ENCODE results near the gene DNAH8. TPM values are rescaled to one million over a fixed set of nuclear protein-coding genes. Genes with fewer than 3 reads are reported as not detected.
A peak's percentile ranks its signal among the peaks of the same experiment; 100 is the strongest.

DNAH8 gene
- polyA plus RNA-seq, 3 donors = not detected

DNA sequence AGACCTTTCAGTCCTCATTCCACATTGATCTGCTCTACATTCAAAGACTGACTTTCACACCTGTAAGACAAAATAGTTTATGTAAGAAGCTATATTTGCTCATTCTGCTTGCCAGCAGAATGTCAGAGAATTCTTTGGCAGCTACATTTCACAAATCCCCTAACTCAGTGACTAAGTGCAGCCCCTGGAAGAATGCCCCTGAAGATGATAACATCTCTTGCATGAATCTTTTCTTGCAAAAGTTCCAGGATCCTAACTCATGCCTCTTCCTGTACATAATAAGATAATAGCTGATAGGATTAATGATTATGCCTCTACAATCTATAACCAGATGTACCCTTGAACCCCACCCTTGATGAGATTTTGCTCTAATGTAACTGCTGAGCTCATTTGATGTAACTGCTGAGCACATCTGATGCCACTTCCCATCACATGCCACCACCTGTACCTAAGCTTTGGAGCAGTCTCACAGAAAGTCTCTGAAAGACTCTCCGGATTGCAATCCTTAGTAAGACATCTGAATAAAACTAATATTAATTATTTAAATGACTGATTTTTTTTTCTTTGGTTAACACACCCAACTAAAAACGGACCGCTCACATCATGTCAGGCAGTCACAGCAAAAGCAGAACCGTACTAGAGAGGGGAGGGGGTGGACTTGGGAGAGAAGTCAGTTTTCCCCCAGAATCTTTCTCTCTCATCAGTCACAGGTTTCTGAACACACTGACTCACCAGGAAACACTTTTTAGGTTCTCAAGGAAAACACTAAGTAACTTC, 684 bp upstream of the DNAH8 start:
- no peak overlapping the region for H3K27ac ChIP-seq (ENCODE audit: low read depth in 1 of 2, low read length in 2 of 2)
- no peak for TF ChIP-seq CTCF (IDR thresholded peaks at IDR 0.05)
- H3K27me3 ChIP-seq (ENCODE audit: control insufficient read depth in 2 of 2, insufficient read depth in 2 of 2, low read length in 2 of 2) = peaks cover 41 to 51% of the 10 kb centered on the region in 2 donors
- no CpG with 5 or more reads among the region's 4 CpGs for WGBS (ENCODE audit: insufficient coverage)
- H3K27me3 Mint-ChIP-seq (ENCODE audit: low read depth in 3 of 3) = peaks cover 38 to 50% (median 46%) of the 10 kb centered on the region in 3 donors
- H3K36me3 ChIP-seq (replicated peaks in 1 of 2; ENCODE audit: control insufficient read depth in 1 of 2, insufficient read depth in 2 of 2, low read length in 2 of 2) = no peaks in the 10 kb centered on the region
- H3K4me1 ChIP-seq (ENCODE audit: control insufficient read depth in 1 of 2, insufficient read depth in 2 of 2, low read length in 2 of 2) = peaks cover 7 to 12% of the 10 kb centered on the region in 2 donors
- peak overlapping the region; percentile 41 for H3K4me2 ChIP-seq (replicated peaks; ENCODE audit: extremely low read depth, low read length, poor library complexity, severe bottlenecking)
- H3K36me3 Mint-ChIP-seq = peaks cover 0 to 8% of the 10 kb centered on the region in 2 donors
- peaks cover 0 to 10% (median 2%) of the 10 kb centered on the region in 7 donors for H3K9me3 Mint-ChIP-seq
- intact Hi-C loops (cut with micrococcal nuclease) = no loop called here
- no peak overlapping the region for H3K9ac ChIP-seq (ENCODE audit: insufficient read depth, low read length, poor library complexity, severe bottlenecking)
- DNase-seq = peak; percentile 18 to 67 (median 32)
- peak overlapping the region; percentile 44 for H2AFZ ChIP-seq (ENCODE audit: insufficient read depth, low read depth, low read length, poor library complexity, severe bottlenecking)
- peaks cover 0 to 8% of the 10 kb centered on the region in 2 donors for H3K9me3 ChIP-seq (replicated peaks in 1 of 2; ENCODE audit: control insufficient read depth in 1 of 2, insufficient read depth in 1 of 2, low read length in 2 of 2)
- H3K4me1 Mint-ChIP-seq = peaks cover 21% of the 10 kb centered on the region
- no peaks in the 10 kb centered on the region for H4K20me1 ChIP-seq (ENCODE audit: insufficient read depth, low read length)
- peak overlapping the region; percentile 53 to 86 for H3K4me3 Mint-ChIP-seq
- no peaks in the 10 kb centered on the region for H3K79me2 ChIP-seq (ENCODE audit: insufficient read depth, low read length)
- H3K27ac Mint-ChIP-seq = no peak overlapping the region
- peak overlapping the region in 2 of 3 experiments; percentile 12 to 47 for H3K4me3 ChIP-seq (replicated peaks in 1 of 3; ENCODE audit: low read depth in 2 of 3, low read length in 3 of 3)

DNA sequence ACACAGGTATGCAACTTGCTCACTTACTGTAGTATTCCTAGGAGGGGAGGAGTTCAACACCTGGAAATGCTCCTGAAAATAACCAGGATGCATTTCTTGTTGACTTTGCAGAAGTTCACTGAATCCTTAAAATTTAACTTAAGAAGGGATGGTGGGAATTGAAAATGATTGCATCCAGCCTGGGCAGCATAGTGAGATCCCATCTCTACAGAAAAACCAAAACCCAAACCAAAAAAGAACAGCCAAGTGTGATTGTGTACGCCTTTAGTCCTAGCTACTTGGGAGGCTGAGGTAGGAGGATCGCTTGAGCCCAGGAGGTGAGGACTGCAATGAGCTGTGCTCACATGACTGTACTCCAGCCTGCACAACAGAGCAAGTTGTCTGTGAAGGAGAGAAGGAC, 1.7 kb downstream of the DNAH8 start:
- peak overlapping the region in 1 of 2 donors; percentile 61 for H3K4me3 Mint-ChIP-seq
- H3K9ac ChIP-seq (ENCODE audit: insufficient read depth, low read length, poor library complexity, severe bottlenecking) = no peak overlapping the region
- H3K27ac Mint-ChIP-seq = no peak overlapping the region

More for the DNA sequence above, 1.7 kb downstream of the DNAH8 start:
- peaks cover 17% of the 10 kb centered on the region for H3K4me1 Mint-ChIP-seq
- DNase-seq = no peak
- Histone ChIP-seq H4K20me1 (ENCODE audit: insufficient read depth, low read length) (no peaks in the 10 kb centered on the region), H3K27me3 (ENCODE audit: control insufficient read depth in 2 of 2, insufficient read depth in 2 of 2, low read length in 2 of 2) (peaks cover 47 to 65% of the 10 kb centered on the region in 2 donors), H3K36me3 (replicated peaks in 1 of 2; ENCODE audit: control insufficient read depth in 1 of 2, insufficient read depth in 2 of 2, low read length in 2 of 2) (no peaks in the 10 kb centered on the region), H3K27ac (ENCODE audit: low read depth in 1 of 2, low read length in 2 of 2) (no peak overlapping the region), H3K4me3 (replicated peaks in 1 of 3; ENCODE audit: low read depth in 2 of 3, low read length in 3 of 3) (no peak overlapping the region), H3K9me3 (replicated peaks in 1 of 2; ENCODE audit: control insufficient read depth in 1 of 2, insufficient read depth in 1 of 2, low read length in 2 of 2) (no peaks in the 10 kb centered on the region), H3K79me2 (ENCODE audit: insufficient read depth, low read length) (no peaks in the 10 kb centered on the region), H3K4me2 (replicated peaks; ENCODE audit: extremely low read depth, low read length, poor library complexity, severe bottlenecking) (no peak overlapping the region), H2AFZ (ENCODE audit: insufficient read depth, low read depth, low read length, poor library complexity, severe bottlenecking) (no peak overlapping the region), H3K4me1 (ENCODE audit: control insufficient read depth in 1 of 2, insufficient read depth in 2 of 2, low read length in 2 of 2) (peaks cover 7 to 12% of the 10 kb centered on the region in 2 donors)
- intact Hi-C loops (cut with micrococcal nuclease) = no loop called here
- peaks cover 43 to 56% (median 44%) of the 10 kb centered on the region in 3 donors for H3K27me3 Mint-ChIP-seq (ENCODE audit: low read depth in 3 of 3)
- no peak for TF ChIP-seq CTCF (IDR thresholded peaks at IDR 0.05)
- 90% methylated on average over 1 of the region's 2 CpGs for WGBS (ENCODE audit: insufficient coverage)
- peaks cover 0 to 7% (median 1%) of the 10 kb centered on the region in 7 donors for H3K9me3 Mint-ChIP-seq
- peaks cover 0 to 8% of the 10 kb centered on the region in 2 donors for H3K36me3 Mint-ChIP-seq

Data from CD14-positive monocyte (primary cell).